ENCODE data around the gene EPHX1.

DNA sequence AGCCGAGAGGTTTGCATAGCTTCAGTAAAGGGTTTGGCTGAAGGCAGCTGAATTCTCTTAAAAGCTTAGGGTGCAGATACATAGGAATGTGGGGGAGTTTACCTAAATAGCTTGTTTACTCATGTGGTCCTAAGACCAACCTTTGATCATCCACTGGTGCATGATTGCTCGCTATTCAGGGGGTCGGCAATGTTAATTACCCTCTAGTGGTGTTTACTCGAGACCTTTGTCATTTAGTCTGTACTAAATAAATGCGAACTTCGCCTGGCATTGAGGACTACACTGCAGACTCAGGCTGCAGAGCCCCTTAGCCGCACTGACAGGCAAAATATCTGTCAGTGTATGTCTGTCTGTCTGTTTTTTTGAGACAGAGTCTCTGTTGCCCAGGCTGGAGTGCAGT is 40.4 kb downstream of the EPHX1 start:
- TF ChIP-seq POLR2A (IDR thresholded peaks at IDR 0.05; ENCODE audit: low read length) (no peak), GATA1 (IDR thresholded peaks at IDR 0.05; ENCODE audit: low read depth, low read length) (no peak)

Data from erythroblast (primary cell).